Fibroblast of skin of left biceps (primary cell): ENCODE results near the gene SCIN.

Experiments used
- DNase-seq, 2 experiments: peaks; one replicate each; pipeline ENCODE4 v3.0.0-alpha.2; 2013; ENCODE audit warnings: low read depth in 2 of 2

The SCIN gene

DNA sequence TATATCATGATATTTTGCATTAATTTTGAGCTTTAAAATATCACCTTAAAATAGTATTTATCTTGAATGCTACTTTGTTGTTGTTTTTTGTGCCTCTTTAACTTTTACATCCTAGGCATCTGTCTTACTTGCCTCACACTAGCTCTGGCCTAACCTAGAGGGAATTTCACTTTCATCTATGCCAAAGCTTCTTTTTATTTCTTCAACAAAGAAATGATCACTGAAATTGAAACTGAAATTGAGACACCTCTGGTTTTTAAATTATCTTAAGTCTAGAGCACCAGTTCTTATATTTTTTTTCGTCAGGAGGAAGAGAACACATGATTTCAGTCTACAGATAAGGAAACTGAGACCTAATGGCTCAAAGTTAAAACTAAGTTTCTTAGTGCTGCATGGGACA is 3.5 kb upstream of the SCIN start:
- DNase-seq = no peak

DNA sequence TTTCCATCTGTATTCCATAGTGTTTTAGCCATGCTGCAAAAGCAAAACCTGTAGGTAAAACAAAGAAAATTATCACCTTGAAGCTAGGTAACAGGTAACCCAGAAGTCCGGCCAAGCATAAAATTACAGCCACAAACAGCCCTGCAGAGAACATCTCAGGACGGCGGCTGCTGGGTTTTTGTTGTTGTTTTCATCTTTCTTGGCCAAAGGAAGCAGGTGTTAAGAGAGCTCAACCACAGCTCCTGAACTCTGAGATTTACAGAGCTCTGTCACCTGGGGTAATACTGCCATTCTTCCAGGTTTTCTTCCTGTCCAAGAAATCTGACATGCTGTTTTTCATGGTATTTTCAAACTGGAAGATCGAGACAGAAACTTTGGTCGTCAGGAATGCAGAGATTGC is 847 bp upstream of the SCIN start:
- DNase-seq = no peak

DNA sequence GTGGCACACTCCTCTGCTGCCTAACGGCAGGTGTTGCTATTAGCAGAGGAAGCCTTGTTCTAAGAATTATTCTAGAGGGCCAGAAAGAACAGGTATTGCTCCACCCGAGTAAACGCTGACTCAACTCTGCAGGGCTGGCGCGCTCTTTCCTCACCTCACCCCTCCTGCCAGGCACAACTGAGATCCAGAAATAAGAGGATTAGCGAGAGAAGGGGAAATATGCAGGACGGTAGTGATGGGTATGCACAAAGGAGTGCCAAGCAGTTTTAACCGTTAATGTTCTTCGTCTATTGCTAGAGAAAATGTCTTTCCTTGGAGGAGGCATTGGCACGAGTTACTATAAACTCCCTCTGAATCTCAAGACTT is 369 bp upstream of the SCIN start:
- no peak for DNase-seq

DNA sequence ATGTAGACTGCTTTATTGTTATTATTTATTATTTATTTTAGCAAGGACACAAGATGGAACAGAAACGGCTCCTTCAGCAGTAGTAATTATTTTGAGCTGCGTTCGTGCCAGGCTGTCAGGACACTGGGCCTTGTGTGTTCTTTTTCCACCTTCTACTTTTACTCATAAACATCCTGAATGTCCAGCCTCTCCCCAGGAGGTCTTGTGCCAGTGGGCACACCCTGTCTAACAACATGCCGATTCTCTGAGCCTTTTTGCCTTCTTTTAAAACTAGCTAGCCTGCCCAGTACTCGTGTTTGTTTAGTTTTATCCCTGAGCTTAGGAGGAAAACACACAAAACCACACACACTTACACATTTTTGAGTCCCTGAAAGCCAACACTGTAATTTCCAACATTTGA is 1.2 kb downstream of the SCIN start:
- DNase-seq = no peak

DNA sequence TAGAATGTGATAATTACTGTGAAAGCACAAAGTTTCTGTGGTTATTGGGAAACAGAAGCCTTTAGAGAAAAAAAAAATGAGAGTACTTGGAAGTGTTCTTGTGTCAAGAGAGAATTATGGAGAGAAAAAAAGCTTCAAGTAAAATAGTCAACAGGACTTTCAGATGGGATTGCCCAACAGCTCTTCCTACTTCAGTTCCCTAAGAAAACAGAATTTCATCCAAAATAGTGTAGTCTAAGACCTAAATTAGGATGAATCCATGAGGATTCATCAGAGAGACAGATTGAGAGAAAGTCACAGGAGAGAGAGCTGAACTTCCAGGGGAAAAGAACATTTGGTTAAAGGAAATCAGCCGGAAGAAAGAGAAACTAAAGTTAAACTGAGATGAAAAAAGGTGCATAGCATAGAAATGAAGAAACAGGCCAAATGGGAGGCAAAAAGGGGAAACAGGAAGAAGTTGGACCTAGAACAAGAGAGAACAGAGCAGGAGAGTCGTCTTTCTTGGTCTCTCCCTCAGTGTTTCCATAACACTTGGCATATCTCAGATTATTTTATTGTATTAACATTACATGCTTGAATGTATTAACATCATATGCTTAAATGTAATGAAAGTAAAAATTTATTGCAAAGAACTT is 2.5 kb downstream of the SCIN start:
- DNase-seq = no peak

DNA sequence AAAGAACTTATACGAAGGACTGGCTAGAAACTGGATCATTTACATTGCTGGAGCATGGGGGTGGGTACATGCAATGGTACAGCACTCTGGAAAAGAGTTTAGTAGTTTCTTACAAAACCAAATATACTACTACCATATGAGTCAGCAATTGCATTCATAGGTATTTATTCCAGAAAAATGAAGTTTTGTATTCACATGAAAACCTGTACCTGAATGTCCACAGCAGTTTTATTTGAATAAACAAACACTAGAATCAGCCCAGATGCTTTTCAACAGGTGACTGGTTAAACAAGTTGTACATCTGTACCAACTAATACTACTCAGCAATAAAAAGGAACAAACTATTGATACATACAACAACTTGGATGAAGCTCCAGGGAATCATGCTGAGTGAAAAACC is 3.4 kb downstream of the SCIN start:
- DNase-seq = no peak

DNA sequence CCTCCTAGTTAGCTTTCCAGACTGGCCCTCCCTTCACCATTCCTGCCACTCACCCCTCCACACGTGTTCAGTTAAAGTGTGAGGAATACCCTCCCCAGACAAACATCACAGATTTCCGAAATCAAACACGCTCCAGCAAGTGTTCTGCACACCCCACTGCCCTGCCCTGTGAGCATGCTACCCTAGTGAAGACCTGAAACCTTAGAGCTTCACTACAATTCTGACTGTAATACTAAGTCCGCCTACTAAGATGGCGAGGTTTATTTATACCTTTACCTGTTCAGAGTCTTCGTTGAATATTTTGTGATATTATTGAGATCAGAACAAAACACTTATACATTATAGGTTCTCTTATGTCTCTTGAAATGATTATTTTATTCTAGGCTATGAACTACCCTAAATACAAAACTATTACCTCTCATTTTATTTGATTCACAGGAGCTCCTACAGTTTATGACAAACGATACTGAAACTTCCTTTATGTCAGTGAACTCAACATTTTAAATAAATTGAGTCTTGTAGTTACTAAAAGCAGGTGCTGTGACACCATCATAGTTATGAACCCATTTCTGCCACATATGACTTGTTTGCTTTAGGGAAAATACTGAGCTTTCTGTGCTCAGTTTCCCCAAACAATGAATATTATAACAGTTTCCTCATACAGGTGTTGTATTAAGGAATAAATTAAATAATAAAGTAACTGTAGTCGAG is 8.6 kb downstream of the SCIN start:
- no peak for DNase-seq

DNA sequence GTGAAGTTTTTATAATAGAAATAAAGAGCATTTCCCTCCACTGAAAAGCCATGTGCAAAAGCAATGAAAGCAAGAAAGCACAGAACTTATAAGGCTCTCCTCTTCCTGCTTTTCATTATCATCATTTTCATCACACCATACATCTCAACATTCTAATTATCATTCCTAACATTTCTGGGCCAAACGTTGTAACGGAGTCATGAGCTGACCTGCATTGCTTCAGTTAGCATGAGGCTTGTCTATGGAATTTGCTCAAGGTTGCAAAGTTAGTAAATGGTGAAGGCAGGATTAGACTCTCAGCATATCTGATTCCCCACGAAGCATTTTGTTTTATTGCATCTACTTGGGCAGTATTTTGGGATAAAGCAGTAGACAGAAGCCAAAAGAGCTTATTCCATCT is 11.4 kb downstream of the SCIN start:
- peak; percentile 60 to 64 for DNase-seq

DNA sequence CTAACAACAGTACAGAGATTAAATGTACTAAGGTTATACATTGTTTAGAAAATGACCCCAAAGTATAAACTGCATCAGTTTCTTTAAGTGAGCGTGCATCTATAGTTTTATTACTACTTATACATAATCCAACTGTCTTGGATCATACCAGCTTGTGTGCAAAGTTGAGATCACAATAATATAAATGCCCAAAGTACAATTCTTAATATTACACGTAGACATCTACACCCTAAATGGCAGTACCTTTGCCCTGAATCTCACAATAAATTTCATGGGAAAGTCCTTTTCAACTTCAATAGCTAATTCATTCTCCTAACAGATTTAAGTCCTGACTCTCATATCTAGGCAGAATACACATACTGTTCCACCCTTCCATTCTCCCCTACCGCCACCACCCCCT is 11.8 kb downstream of the SCIN start:
- no peak for DNase-seq

DNA sequence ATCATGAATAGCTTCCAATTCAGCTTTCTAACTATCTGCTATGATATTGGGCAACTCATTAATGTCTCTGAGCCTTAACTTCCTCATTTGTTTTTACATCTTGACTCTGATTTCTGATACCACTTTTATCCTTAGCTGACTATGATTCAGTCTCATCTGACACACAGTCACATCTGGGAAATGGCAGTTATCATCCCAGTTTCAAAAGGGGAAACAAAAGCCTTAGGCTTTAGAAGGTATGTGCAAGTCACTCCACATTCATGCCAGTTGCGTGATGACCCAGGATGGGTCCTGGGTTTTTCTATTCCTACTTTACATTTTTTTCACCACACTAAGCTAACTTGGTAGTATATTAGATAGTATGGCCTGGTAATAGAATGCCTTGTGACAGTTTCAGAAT is 12.7 kb downstream of the SCIN start:
- no peak for DNase-seq

DNA sequence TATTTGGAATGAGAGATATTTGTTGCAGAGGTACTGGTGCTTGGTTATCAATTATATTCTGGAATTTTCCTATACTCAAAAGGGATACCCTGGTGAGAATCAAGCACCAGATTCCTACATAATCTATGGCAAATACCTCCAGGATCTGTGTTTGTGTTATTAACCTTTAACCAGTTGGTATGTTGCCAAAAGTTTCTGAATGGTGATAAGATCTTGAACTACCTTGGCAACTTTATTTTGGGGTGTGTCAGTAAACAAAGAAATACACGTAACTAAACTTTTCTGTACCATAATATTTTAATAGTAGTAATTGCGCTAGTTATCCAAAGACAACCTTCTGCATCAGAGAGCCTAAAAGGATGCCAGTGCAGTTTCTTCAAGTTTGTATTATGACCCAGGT is 13.4 kb downstream of the SCIN start:
- no peak for DNase-seq

DNA sequence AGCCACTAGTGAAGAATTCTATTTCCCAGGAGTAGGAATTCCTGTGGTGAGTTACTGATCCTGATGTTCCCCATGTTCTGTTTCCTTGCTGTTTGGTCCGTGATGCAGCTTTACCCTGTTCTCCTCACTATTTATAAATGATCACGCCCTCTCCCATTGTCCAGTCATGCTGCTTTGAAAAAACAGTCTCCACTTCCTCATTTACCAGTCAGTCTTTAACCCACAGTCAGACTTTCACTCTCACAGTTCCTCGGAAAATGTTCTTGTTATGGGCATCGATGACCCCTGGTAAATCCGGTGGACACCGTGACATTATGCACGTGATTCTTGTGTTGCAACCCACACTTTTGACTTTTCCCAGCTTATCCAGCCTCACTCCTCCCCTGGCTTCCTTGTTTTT is 14.4 kb downstream of the SCIN start:
- no peak for DNase-seq

DNA sequence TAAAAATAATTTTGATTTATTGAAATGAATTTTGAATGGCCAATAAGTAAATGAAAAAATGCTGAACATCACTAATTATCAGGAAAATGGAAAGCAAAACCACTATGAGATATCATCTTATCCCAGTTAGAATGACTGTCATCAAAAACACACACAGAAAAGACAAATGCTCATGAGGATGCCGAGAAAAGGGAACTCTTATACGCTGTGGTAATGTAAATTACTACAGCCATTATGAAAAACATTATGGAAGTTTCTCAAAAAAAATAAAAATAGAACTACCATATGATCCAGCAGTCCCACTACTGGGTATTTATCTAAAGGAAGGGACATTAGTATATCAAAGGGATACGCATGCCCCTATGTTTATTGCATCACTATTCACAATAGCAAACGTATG is 15.8 kb downstream of the SCIN start:
- no peak for DNase-seq

DNA sequence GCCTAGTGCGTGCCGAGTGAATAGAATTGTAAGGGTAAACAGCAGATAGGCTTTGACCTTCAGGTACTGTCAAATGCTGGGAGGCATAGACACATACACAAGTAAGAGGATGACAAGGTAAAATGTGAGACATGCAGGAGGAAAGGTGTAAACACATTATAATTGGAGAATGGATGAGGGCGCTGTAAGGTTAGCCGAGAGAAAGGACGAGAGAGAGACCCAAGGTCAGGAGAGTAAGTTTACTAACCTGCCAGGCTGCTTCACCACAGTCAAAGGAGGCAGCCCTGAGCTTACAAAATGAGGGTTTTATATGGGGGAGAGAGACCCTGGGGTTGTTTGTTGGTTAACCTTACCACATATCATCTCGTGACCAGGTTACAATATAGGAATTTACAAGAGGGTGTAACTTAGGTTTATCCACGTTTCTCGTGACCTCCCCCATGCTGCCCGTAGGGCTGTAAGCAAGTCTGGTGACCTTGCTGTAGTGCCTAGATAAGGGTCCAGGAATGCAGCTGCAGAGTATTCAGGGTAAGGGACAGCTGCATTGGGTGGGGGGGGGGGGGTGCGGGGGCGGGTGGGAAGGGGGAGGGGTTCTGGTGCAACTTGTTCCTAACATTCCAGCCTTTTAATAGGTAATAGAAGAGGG is 17.9 kb downstream of the SCIN start:
- no peak for DNase-seq

DNA sequence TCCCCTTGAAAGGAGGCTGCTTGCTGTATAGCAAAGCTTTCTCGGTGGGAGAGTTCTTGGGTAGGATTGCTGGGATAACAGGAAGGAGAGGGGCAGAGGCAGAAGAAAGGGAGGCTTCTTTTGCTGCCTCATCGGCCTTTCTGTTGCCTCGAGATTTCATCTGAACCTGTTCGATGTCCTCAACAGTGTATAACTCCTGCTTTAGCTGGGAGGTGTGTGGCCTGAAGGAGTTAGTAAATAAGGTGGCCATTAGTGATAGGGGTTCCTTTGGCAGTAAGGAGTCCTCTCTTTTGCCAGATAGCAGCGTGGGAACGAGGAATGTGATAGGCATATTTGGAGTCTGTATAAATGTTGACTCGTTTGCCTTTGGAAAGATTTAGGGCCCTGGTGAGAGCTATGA is 20.0 kb downstream of the SCIN start:
- no peak for DNase-seq

DNA sequence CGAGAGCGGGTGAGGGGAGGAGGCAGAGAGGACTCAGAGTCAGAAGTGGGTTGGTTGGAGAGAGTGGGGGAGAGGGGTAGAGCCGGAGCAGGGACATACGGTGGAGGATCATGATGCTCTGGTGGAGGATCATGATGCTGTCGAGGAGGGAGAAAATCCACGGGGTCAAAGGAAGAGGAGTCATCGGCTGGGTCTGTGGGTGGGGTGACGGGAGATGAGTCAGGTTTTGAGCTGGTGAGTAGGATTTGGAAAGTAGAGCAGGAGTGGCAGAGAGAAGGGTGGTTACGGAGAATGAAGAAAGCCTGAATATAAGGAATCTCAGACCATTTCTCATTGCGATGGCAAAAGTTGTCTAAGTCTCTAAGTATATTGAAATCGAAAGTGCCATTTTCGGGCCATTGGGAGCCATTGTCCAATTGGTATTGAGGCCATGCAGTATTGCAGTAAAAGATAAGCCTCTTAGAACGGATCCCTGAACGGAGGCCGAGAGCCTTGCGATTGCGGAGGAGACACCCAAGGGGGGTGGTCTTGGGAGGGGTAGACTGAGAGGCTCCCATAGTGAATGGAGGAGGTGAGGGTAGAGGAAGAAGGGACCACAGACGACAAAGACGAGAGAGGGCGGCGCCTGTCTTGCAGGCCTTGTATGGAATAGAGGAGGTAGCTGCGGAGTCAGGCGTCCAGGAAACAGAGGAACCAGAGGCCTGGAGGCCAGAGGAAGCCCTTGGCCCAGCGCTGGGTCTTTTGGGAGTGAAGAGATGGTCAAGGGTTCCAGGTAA is 23.8 kb downstream of the SCIN start:
- no peak for DNase-seq

DNA sequence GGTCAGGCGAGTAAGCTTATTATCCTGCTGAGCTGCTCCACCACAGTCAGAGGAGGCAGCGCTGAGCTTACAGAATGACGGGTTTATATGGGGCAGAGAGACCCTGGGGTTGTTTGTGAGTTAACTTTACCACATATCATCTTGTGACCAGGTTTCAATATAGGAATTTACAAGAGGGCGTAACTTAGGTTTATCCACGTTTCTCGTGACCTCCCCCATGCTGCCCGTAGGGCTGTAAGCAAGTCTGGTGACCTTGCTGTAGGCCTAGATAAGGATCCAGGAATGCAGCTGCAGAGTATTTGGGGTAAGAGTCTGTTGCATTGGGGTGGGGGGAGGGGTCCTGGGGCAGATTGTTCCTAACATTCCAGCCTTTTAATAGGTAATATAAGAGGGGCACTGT is 24.6 kb downstream of the SCIN start:
- DNase-seq = no peak

DNA sequence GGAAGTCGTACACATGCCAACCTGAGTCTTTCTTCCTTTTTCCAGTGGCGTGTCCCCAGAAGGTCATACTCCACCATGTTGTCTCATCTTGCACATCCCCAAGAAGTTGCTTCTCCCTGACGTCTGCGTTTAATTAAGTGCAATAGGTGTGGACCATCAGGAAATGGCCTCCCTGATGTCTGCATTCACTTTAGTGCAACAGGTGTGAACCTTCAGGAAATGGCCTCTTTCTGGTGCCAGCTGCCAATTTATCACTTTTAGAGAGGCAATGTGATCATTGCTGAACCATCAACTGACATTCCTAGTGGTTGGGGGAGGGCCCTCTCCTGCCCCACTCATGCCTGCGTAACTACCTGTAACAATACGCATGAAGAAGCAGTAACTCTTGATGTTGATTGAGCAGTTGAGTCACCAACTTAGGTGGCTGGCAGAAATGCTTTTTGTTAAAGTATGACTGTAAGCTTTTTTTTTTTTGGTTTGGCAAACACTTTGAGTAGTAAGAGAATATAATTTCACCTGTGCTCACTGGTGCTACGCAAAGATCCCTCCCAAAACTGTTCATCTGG is 25.8 kb downstream of the SCIN start:
- no peak for DNase-seq

DNA sequence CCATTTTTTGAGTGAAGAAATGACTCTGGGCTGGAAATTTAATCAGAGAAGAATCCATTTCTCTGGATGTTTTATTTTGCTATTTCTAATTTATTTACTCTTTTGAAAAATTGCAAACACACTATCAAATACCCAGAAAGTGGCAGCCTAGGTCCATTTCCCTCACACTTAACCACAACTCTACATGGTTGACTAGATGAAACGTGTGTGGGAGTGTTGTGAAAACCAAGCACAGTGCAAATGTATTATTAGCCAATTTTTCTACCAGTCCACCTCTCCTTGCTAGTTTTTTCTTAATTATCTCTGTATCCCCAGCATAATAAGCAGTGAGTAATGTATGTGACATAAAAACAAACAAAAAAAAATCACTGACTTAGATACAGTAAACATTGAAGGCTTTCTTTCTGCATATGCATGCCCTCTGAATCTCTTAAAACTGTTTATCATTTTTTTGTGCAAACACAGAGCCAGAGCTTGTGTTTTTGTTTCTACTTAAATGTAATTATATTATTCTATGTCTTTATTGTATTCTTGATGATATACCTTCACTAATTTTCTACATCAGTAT is 30.9 kb downstream of the SCIN start:
- no peak for DNase-seq

DNA sequence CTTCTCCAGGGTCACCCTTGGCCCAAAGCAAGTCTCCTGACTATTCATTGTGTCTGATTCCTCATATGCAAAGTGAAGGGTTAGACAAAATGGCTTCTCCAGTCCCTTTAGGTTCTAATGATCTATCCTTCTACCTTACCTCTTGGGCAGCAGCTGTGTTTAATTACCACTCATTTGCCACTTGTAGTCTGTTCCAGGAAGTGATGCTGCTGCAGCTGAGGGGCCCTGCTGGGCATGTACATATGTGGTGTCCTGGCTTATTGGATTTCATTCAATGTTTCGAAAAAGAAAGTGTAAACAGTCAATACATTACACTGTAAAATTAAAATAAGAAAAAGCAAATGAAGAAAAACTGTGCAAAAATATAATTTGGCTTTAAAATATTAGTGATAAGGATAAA is 36.6 kb downstream of the SCIN start:
- no peak for DNase-seq

DNA sequence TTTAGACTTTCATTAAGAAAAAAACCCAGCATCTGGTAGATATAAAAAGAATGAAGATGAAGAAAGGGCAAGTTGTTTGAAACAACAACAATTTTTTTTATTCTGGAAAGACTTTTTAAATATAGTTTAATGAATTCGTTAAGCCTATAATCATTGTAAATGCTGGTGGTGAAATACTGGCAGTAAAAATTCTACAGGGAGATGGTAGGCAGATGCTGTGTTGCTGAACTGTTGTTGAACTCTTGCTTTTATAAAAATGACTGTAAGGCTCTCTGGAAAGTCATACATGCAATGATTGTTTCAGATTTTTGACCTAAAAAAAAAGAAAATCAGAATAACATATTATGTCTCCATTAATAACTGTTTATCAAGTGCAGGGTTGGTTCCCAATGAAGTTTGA is 39.0 kb downstream of the SCIN start:
- no peak for DNase-seq

DNA sequence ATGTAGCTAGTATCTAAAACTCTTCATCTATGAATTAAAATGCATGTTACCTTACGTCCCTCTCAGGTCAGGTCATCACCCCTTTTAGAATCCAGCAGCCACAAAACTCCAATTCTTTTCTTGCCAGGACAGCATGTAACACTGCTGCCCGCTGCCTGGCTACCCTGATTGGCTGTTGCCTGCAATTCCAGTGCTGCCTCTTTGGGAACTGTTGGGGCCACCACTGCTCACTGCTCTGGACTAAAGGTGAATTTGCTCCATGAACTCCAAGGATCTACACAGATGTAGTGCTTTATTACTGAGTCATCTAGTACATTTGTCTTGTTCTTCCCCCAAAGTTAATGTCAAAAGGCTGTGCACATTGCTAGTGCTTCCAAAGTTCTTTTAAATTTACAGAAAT is 40.4 kb downstream of the SCIN start:
- no peak for DNase-seq
